Esophagus mucosa (tissue), 1 donor: Measurements from ENCODE around the gene LLGL1. TPM values are rescaled to one million over a fixed set of nuclear protein-coding genes. Genes with fewer than 3 reads are reported as not detected.

Source experiments
- ATAC-seq: fragments of 200-7000 bp; cut with Tn5 transposase; one replicate; pipeline ENCODE4 v1.9.1; 2020
- total RNA-seq: library from RNA; stranded (reverse); gene quantifications from one replicate; pipeline ENCODE4 v1.2.4, GENCODE V29; 2023
- donor health status: DM: yes; HTN: yes; CAD: no.

LLGL1 gene
- total RNA-seq, 1 donor from 2014 or later, result 17.6 TPM

DNA sequence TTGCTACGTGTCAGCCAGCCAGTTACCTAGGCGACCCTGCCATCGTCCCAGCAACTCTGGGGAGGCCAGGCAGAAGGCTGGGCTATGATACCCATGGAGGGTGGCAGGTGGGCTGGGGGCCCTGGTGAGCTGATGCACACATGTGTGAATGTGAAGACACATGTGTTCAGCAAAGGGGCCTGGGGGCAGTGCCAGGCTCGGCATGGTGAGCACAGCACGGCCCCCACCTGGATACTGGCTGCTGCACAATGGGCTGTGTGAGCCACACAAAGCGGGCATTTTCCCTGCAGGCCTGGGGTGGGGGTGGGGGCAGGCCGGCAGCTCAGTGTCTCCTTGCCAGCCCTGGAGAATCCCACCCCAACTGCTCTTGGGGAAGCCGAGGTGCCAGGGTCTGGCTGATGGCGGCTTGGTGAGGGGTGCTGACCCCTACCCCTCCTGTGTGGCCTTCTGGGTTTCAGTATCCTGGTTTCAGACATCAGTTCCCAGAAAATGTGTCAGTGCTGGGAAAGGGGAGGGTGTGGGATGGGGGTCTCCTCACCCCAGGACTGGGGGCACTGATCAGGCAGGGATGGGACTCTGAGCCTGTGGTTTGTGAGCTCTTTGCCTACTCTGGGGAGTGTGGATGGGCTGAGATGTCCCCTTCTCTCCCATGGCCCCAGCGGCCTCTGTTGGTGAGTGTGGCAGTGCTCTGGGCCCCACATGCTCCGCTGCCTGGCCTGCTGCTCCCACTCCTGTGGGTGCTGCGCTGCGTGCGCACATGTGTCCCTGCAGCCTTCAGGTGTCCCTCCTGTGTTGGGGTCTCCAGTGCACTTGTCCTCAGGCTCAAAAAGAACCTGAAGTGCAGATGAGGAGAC is 5.1 kb downstream of the LLGL1 start:
- no peak for ATAC-seq

DNA sequence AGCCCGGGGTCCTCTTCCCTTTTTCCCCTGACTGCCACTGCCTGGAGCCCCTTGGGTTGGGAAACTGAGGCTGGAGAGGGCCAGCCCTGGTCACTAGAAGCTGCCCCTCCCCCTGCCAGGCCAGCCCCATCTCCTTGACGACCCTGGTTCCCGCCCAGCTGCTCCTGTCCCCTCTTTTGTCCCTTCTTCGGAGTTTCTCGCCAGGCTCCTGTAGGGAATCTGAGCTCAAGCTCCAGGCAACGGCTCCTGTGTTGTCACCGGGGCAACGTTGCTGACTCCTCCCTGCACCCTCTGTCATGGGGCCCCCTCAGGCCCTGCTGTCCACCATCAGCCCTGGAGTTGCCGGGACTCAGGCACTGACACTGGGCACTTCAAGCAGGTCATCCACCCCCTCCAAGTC is 5.7 kb downstream of the LLGL1 start:
- ATAC-seq, result no peak

DNA sequence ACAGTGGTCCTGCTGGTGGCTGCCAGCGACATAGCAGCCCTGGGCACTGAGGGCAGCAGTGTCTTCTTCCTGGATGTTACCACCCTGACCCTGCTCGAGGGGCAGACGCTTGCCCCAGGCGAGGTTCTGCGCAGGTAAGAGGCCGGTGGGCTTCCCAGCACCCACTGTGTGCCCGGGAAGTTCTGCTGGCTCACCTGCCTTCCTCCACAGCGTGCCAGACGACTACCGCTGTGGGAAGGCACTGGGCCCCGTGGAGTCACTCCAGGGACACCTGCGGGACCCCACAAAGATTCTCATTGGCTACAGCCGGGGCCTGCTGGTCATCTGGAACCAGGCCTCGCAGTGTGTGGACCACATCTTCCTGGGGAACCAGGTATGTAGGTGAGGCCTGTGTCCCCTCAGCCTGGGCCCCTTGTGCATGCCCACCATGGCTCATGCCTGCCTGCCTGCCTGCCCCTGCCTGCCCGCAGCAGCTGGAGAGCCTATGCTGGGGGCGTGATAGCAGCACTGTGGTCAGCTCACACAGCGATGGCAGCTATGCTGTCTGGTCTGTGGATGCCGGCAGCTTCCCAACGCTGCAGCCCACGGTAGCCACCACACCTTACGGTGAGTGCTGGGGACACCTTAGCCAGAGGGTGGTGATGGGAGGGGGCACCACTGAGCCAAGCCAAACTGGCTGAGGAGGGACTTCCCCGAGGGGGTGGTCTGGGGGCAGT is 8.5 kb downstream of the LLGL1 start:
- ATAC-seq, result no peak

DNA sequence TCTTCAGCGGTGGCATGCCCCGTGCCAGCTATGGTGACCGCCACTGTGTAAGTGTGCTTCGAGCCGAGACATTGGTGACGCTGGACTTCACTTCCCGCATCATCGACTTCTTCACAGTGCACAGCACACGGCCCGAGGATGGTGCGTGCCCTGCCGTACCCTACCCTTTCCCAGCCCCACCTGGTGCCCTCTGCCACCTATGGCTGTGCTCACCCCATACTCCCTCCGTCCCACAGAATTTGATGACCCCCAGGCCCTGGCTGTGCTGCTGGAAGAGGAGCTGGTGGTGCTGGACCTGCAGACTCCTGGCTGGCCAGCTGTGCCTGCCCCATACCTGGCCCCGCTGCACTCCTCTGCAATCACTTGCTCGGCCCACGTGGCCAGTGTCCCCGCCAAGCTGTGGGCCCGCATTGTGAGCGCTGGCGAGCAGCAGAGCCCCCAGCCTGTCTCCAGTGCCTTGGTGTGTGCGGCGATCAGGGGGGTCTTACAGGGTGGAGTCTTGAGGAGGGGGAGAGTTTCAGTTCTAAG is 9.5 kb downstream of the LLGL1 start:
- ATAC-seq, result no peak

DNA sequence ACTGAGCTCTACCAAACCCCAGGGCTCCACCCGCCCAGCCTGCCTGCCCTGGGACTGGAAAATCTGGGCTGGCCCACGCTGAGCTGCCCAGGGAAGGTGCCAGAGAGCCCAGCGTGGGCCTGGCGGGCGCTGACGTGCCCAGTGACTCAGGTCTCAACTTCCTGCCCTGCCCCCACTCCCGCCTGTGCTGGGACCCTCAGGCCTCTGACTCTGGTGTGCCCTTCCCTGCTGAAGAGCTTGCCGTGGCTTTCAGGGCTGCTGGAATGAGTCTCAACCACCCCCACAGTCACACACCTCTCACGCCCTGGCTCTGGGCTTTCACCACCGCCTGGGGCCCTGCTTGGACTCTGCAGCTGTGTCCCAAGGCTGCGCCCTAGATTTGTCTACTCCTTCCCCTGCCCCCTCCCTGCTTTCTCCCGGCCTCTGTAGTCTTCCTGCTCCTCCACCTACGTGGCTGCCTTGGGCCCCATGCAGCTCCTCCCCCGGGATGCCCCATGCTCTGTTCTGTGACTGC is 10.4 kb downstream of the LLGL1 start:
- peak; percentile 86 for ATAC-seq

DNA sequence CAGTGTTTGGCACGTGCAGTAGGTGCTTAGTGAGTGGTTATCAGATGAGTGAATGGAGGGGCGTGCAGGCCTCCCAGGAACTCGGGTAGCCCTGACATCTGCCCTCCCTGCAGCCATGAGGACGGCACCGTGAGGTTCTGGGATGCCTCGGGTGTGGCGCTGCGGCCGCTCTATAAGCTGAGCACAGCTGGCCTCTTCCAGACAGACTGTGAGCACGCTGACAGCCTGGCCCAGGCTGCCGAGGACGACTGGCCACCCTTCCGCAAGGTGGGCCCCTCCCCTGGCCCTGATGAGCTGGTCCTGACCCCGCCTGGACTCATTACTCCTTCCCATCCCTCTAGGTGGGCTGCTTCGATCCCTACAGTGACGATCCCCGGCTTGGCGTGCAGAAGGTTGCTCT is 11.1 kb downstream of the LLGL1 start:
- no peak for ATAC-seq

DNA sequence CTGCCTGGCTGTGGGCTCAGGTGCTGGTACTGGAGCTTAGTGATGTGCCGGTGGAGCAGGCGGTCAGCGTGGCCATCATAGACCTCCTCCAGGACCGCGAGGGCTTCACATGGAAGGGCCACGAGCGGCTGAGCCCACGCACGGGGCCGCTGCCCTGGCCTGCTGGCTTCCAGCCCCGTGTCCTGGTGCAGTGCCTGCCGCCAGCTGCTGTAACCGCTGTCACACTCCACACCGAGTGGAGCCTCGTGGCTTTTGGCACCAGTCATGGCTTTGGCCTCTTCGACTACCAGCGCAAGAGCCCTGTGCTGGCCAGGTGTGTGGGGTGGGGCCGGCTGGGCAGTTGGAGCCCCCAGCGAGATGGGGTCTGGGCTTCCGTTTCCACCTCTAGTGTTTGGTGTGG is 12.0 kb downstream of the LLGL1 start:
- no peak for ATAC-seq

DNA sequence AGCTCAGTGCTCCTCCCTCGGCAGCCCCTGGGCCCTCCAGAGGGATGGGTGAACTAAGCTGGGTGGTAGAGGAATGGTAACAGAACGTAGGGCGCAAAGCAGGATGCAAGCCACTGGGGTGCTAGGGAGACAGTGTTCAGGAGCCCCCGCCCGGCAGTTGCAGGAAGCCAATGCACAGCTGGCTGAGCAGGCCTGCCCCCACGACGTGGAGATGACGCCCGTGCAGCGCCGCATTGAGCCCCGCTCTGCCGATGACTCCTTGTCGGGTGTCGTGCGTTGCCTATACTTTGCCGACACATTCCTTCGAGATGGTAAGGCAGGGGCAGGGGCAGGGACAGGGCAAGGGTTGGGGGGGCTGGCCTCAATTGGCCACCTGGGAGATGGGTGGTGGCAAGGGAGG is 12.9 kb downstream of the LLGL1 start:
- ATAC-seq, result no peak

DNA sequence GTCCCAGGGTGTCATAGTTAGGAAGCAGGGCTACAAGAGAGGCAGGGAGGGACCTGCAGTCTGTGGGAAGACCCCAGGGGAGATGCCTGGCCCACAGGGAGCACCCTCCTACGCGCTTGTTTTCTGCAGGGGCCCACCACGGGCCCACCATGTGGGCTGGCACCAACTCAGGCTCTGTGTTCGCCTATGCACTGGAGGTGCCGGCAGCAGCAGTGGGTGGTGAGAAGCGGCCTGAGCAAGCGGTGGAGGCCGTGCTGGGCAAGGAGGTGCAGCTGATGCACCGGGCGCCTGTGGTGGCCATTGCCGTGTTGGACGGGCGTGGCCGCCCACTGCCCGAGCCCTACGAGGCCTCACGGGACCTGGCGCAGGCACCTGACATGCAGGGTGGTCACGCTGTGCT is 15.0 kb downstream of the LLGL1 start:
- ATAC-seq, result no peak

DNA sequence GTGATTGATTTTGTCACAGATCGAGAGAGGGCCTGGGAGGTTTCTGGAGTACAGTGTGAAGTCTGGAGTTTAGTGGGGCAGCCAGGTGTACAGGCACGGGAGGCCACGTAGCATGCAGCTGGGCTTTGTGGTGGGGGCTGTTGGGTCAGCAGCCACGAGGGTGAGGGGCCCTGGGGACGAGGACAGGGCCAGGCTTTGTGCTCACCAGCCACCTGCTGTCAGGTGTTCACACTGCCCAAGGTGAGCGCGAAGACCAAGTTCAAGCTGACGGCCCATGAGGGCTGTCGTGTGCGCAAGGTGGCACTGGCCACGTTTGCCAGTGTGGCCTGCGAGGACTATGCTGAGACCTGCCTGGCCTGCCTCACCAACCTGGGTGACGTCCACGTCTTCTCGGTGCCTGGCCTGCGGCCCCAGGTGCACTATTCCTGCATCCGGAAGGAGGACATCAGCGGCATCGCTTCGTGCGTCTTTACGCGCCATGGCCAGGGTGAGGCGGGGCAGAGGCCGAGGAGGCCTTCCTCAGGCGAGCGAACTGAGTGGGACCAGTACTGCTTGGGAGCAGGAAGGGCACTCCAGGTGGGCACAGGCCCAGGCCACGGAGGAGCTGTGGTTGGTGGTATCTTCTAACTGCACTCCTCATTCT is 15.9 kb downstream of the LLGL1 start:
- no peak for ATAC-seq

DNA sequence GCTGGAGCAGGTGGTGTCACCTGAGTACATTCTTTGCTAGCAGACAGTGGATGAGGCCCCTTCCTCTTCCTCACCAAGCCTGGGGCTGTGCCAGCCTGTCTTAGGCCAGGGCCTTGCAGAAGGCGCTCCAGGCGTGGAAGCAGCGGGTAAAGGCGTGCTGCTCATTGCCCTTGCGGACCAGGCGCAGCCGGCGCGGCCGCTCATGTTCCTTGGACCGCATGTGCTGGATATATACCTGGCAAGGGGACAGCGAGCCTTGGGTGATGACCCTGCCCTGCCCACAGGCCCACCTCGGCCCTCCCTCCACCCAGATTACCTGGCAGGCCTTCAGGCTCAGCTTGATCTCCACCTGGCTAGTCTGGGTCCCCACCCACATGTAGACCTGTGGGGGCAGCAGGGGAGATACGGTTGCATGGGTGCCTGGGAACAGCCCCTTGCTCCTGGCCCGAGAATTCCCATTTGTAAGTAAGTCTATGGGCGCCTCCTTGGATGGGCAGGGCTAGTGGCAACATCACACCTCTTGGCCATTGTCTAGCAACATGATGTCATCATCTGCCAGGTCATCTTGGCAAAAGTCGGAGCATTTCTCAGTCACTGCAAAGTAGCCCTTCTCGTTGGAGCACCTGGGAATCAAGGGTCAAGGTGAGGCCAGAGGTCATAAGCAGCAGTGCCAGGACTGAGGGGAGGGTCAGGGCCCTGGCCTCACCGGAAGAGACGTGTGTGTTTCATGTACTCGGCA is 19.8 kb downstream of the LLGL1 start:
- ATAC-seq, result no peak

DNA sequence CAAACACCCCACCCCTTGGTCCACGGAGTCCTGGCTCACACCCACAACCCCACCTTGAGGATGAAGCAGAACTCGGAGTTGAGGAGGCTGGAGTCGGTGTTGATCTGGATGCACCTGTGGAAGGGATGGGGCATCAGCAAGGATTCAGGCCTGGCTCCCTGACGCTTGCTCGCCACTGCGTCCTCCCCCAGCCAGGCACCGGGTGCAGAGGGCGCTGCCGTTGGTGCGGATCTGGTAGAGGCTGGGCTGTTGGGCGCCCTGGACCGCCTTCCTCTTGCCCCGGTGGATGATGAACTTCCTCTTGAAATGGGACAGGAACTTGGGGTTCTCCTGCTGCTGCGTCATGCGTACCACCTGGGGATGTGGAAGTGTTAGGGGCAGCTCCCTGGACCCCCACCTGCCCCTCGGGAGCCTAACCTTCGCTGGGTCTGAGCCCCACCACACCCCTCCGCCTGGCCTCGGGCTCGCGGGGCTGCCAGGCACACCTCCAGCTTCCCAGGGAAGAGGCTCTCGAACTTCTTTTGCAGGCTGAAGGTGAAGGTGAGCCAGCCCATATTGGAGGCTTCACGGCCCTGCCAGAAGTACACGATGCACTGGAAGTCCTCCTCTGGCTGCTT is 20.8 kb downstream of the LLGL1 start:
- ATAC-seq, result no peak

DNA sequence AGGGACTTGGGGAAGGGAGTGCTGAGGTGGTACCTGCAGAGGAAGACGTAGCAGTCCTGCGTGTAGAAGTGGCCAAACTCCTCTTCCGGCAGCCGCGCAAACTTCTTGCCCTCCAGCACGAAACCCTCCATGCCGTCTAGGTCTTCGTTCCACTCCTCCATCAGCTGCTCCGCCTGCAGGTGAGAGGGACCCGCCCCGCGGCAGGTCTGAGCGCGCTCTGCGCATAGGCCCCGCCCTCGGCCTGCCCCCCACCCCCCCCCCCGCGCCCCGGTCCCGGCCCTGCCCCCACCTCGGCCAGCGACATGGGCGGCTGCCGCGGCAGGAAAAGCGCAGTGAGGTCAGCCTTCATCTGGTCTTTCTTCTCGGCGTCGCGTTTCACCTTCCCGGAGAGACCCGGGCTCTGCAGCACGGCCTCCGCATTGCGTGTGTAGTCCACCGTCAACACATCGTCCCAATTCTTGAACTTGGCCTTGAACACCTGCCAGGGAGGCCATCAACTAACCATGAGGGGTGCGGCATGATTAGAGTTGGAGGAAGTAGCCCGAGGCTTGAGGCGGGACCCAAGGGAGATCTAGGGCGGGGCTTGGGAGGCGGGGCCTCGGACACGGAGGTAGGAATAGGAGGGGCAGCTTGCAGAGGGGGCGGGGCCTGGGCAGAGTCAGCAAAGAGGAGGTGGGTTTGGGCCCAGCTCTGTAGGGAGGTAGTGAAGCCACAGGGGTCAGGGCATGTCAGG is 21.6 kb downstream of the LLGL1 start:
- peak; percentile 68 for ATAC-seq

DNA sequence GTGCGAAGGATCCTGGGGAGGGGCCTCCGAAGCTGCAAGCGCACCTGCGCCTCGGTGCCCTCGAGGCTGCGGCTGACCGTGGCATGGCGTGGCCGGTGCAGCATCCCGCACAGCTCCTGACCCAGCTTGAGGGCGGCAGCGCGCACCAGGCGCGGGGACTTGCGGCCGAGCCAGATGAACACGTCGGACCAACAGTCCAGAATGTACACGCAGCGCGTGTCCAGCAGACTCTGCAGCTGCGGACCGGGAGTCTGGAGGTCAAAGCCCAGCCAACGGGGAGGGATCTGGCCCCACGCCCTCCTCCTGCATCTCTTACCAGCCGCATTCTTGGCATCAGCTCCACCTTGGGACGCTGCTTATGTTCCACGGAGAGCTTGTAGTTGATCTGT is 22.2 kb downstream of the LLGL1 start:
- no peak for ATAC-seq

DNA sequence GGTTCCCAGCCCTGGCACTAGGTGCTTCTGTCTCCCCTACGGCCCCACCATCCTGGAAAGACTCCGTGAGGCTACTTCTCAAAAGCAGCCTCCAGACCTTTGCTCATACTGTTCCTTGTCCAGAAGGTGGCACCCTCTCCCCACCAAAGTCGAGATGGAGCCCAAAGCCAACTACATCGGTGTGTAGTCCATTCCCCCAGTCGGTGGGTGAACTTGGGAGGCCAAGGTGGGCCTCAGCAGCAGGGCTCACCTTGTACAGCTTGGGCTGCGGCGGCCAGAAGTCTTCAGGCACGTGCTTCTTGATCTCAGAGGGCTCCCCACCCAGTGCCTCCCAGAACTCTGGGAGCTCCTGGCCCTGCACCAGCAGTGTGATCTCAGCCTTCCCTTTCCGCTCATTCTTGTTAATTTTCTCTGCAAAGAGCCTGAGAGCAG is 22.9 kb downstream of the LLGL1 start:
- ATAC-seq, result peak; percentile 47

DNA sequence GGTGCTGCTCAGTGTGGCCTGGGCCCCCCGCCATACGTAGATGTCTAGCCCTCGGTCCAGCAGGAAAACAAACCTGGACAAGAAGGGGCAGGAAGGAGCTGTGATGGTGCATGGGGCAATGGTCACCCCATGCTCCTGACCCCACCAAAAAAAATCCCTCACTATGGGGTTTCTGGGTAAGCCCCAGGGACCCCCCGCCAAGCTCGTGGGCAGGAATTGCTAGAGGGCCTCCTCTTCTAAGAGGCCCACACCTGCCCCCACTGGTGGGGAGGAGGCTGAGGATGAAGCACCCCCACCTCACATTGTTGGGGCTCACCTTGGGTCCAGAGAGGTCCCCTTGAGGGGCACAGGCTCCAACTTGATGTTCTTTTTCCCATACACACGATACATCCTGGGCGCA is 23.4 kb downstream of the LLGL1 start:
- ATAC-seq, result no peak

DNA sequence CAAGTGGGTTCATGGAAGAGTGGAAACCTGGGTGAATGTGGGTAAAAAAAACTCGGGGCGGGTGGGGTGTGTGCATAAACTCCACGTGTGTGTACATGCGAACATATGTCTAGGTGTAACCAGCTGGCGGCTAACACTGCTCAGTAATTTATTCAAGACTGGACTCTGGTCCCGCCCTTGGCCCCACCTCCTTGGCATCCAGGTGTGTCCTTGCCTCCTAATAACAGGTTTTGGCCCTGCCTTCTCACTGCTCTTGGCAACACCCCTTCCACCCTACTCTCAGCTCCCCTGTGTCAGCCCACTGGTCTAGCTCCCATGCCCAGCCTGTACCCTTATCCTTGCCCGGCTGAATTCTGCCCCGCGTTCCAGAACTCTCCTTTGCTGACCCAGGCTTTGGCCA is 24.8 kb downstream of the LLGL1 start:
- ATAC-seq, result peak; percentile 65

DNA sequence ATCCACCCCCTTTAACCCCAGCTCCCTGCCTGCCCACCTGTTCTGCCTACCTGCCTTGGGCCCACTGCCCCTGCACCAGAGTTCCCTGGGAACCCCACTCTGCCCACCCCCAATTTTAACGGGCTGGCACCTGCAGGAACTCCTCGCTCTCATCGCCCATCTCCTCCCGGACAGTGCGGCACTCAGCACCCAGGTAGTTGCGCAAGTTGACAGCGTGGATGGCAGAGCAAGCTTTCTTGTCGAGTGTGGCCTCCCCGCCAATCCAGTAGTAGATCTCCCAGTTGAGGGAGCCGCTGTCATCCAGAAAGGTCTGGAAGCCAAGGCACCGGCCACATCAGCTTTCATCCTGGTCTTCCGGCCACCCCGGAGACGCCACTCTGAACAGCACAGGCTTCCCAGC is 25.3 kb downstream of the LLGL1 start:
- ATAC-seq, result no peak

DNA sequence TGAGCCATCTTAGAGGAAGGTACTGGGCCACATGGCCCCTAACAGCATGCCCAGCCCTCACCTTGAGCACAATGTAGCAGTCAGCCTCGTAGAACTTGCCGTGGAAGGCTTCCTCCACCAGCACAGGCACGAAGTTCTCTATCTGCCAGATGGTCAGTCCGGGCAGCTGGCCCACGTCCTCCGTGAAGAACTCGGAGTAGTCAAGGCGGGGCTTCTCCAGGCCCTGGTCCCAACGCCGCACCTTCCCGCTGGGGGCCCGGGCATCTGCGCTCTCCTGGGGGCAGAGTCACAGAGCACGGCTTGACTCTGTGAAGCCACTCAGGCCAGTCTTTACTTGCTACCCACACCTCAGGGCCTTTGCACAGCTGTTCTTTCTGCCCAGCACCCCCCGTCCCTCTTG is 25.8 kb downstream of the LLGL1 start:
- ATAC-seq, result no peak

DNA sequence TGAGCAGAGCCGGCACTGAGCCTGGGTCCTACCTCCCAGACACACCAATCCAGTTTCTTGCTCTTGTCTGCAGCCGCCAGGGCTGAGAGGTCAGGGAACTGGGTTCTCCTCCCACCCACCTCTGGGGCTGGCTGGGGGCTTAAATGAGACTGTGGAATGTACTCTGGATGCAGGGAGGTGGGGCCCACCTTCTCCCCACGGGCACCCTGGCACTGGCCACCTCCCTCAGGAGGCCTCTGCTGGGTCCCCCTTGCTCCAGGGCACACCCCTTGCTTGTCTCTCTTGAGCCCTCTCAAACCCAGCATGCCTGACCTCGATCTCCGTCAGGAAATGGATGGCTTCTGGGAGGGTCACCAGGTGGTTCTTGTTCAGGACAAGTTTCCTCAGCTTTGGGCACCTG is 26.7 kb downstream of the LLGL1 start:
- ATAC-seq, result no peak

DNA sequence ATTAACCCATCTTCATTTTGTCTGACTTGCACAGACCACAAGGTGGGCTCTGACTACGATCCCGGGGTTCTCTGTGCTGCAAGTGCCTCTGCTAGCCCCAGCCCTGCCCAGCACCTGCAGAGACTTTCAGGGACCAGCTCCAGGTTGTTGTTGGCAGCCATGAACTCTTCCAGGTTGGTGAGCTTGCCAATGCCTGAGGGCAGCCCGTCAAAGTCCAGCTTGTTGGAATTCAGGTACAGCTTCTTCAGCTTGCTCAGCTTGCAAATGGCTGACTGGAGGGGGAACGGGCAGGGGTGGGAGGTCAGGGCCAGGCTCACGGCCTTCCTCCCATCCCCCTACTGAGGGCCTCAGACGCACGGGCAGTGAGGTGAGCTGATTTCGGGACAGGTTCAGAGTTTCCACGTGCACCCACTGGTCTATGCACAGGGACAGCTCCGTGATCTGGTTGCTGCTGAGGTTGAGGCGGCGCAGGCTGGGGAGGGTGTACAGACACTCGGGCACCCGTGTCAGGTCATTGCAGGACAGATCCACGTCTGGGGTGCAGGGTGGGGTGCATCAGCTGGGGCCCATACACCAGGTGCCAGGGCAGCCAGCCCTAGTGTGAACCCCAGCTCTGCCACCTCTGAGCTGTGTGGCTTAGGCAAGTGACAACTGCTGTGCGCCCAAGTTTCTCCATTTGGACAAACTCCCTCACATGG is 27.9 kb downstream of the LLGL1 start:
- no peak for ATAC-seq
